Panc1 (cell line): ENCODE data around the gene TOB1.

Source experiments
- CTCF ChIP-seq: fragments of 450-650 bp; IDR thresholded peaks from 2 replicates; pipeline ENCODE4 v1.5.1; 2017; ENCODE audit warnings: mild to moderate bottlenecking
- TCF7L2 ChIP-seq: IDR thresholded peaks from 2 replicates; pipeline ENCODE4 v1.6.1; 2011; ENCODE audit warnings: mild to moderate bottlenecking, low read depth, low read length, inconsistent platforms
- TF ChIP-seq, protein P1 (sequence below), 2 experiments: IDR thresholded peaks; 2 replicates each; pipeline ENCODE4 v1.6.1; 2011 to 2012; ENCODE audit warnings: low read depth in 2 of 2, control low read depth in 1 of 2, low read length in 1 of 2, mild to moderate bottlenecking in 1 of 2, moderate library complexity in 1 of 2; ENCODE audit not compliant: insufficient read depth in 1 of 2

GRCh38 chr17:50832864-50833381 is 33.2 kb downstream of the TOB1 start:
- TF ChIP-seq CTCF (no peak), TCF7L2 (no peak)
- TF ChIP-seq, protein P1, sequence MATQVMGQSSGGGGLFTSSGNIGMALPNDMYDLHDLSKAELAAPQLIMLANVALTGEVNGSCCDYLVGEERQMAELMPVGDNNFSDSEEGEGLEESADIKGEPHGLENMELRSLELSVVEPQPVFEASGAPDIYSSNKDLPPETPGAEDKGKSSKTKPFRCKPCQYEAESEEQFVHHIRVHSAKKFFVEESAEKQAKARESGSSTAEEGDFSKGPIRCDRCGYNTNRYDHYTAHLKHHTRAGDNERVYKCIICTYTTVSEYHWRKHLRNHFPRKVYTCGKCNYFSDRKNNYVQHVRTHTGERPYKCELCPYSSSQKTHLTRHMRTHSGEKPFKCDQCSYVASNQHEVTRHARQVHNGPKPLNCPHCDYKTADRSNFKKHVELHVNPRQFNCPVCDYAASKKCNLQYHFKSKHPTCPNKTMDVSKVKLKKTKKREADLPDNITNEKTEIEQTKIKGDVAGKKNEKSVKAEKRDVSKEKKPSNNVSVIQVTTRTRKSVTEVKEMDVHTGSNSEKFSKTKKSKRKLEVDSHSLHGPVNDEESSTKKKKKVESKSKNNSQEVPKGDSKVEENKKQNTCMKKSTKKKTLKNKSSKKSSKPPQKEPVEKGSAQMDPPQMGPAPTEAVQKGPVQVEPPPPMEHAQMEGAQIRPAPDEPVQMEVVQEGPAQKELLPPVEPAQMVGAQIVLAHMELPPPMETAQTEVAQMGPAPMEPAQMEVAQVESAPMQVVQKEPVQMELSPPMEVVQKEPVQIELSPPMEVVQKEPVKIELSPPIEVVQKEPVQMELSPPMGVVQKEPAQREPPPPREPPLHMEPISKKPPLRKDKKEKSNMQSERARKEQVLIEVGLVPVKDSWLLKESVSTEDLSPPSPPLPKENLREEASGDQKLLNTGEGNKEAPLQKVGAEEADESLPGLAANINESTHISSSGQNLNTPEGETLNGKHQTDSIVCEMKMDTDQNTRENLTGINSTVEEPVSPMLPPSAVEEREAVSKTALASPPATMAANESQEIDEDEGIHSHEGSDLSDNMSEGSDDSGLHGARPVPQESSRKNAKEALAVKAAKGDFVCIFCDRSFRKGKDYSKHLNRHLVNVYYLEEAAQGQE (IDR thresholded peaks at IDR 0.05; ENCODE audit: insufficient read depth in 1 of 2, low read depth in 2 of 2, low read length in 1 of 2): no peak
